Transverse colon (tissue), 4 donors: ENCODE data around the gene IMMT.

Experiments used
- EP300 ChIP-seq: sonication (generic); formaldehyde crosslinking; IDR thresholded peaks from one replicate; pipeline ENCODE4 v1.6.1; 2017; ENCODE audit warnings: antibody characterized with exemption, low read depth
- POLR2AphosphoS5 ChIP-seq, 3 donors: sonication (generic); formaldehyde crosslinking; IDR thresholded peaks; one replicate each; pipeline ENCODE4 v1.6.1; 2016; ENCODE audit warnings: antibody characterized with exemption in 3 of 3
- TF ChIP-seq, protein P1 (sequence below), 5 experiments: fragments of 200-600 bp in 3 of 5; fragments of 450-650 bp in 2 of 5; sonication (generic) in 3 of 5; IDR thresholded peaks; 1 replicate in 2 of 5; 2 replicates in 3 of 5; pipeline ENCODE4 v1.5.1; 2016 to 2017; ENCODE audit warnings: antibody characterized with exemption in 5 of 5, inconsistent platforms in 3 of 5, mild to moderate bottlenecking in 2 of 5, moderate library complexity in 1 of 5

DNA sequence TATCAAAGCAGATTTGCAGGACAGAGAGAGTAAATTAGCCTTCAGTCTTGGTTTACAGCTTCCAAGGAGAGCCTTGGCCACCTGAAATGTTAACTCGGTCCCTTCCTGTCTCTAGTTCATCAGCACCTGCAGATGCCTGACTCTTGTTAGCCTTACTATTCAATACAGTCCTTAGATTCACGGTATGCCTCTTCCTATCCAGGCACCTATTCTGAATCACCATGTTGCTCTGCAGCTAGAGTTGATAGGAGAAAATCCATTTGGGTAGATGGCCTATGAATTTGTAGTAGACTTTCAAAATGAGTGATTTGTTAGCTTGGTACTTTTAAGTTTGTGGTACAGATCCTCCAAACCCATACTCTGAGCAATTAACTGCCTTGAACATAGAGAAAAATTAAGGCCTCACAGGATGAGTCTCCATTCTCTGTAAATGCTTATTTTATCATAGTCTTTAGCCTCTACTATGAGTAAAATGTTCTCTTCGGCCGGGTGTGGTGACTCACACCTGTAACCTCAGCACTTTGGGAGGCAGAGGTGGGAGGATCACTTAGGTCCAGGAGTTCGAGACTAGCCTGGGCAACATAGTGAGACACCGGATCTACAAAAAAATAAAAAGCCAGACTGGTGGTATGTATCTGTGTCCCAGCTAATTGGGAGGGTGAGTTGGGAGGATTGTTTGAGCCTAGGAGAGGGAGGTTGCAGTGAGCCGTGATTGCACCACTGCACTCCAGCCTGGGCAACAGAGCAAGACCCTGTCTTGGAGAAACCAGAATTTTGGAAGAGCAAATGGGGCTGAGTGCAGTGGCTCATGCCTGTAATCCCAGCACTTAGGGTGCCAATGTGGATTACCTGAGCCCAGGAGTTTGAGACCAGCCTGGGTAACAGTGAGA is 56.3 kb downstream of the IMMT start:
- TF ChIP-seq, protein P1, sequence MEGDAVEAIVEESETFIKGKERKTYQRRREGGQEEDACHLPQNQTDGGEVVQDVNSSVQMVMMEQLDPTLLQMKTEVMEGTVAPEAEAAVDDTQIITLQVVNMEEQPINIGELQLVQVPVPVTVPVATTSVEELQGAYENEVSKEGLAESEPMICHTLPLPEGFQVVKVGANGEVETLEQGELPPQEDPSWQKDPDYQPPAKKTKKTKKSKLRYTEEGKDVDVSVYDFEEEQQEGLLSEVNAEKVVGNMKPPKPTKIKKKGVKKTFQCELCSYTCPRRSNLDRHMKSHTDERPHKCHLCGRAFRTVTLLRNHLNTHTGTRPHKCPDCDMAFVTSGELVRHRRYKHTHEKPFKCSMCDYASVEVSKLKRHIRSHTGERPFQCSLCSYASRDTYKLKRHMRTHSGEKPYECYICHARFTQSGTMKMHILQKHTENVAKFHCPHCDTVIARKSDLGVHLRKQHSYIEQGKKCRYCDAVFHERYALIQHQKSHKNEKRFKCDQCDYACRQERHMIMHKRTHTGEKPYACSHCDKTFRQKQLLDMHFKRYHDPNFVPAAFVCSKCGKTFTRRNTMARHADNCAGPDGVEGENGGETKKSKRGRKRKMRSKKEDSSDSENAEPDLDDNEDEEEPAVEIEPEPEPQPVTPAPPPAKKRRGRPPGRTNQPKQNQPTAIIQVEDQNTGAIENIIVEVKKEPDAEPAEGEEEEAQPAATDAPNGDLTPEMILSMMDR (IDR thresholded peaks at IDR 0.05): no peak
- TF ChIP-seq EP300 (no peak), POLR2AphosphoS5 (IDR thresholded peaks at IDR 0.05) (no peak)
